Endothelial cell of umbilical vein (primary cell): ENCODE measurements around the gene MSRB2.

Source experiments
- POLR2A ChIP-seq: IDR thresholded peaks from 2 replicates; pipeline ENCODE4 v1.6.1; 2012; ENCODE audit warnings: low read depth, mild to moderate bottlenecking, control low read depth, low read length
- TF ChIP-seq, protein P1 (sequence below), 2 donors: IDR thresholded peaks; 1 replicate in 1 of 2; 2 replicates in 1 of 2; pipeline ENCODE4 v1.5.1; 2011; ENCODE audit warnings: low read length in 2 of 2, mild to moderate bottlenecking in 2 of 2, moderate library complexity in 2 of 2, control low read depth in 1 of 2, inconsistent platforms in 1 of 2, low read depth in 1 of 2; ENCODE audit not compliant: insufficient read depth in 1 of 2; ENCODE audit errors: extremely low read depth in 1 of 2

- TF ChIP-seq, protein P1, sequence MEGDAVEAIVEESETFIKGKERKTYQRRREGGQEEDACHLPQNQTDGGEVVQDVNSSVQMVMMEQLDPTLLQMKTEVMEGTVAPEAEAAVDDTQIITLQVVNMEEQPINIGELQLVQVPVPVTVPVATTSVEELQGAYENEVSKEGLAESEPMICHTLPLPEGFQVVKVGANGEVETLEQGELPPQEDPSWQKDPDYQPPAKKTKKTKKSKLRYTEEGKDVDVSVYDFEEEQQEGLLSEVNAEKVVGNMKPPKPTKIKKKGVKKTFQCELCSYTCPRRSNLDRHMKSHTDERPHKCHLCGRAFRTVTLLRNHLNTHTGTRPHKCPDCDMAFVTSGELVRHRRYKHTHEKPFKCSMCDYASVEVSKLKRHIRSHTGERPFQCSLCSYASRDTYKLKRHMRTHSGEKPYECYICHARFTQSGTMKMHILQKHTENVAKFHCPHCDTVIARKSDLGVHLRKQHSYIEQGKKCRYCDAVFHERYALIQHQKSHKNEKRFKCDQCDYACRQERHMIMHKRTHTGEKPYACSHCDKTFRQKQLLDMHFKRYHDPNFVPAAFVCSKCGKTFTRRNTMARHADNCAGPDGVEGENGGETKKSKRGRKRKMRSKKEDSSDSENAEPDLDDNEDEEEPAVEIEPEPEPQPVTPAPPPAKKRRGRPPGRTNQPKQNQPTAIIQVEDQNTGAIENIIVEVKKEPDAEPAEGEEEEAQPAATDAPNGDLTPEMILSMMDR (IDR thresholded peaks at IDR 0.05; ENCODE audit: extremely low read depth in 1 of 2, insufficient read depth in 1 of 2, low read depth in 1 of 2, low read length in 2 of 2) = no peak
- no peak for TF ChIP-seq POLR2A
Measured at GRCh38 chr10:23048191-23048590, 47.2 kb upstream of the MSRB2 start.
